Measurements from ENCODE around the gene RMDN3. TPM values are rescaled to one million over a fixed set of nuclear protein-coding genes. Genes with fewer than 3 reads are reported as not detected.

RMDN3 gene
- total and polyA plus RNA-seq, 9 of the 15 experiments (the other 6 are each of a cell fraction or from before 2014, with no cell fraction given) = 8.1 to 38.2 (median 25.9) TPM

GRCh38 chr15:40754883-40755811 is at the start of gene RMDN3 (continued):
- TF ChIP-seq HDAC2 (IDR thresholded peaks at IDR 0.05) (0 out of 2 replicates have a peak, but pooled peaks have one; percentile 36), KLF1 (tag; IDR thresholded peaks at IDR 0.05) (no peak), GTF3C2 (IDR thresholded peaks at IDR 0.05; ENCODE audit: borderline replicate concordance, extremely low read depth, insufficient read length) (no peak), HINFP (tag; conservative IDR thresholded peaks at IDR 0.05; ENCODE audit: low read depth) (peak; percentile 95), ID3 (CRISPR knock-in tag; IDR thresholded peaks at IDR 0.05) (no peak), ID3 (tag; IDR thresholded peaks at IDR 0.05) (no peak), JUND (IDR thresholded peaks at IDR 0.05; ENCODE audit: borderline replicate concordance, low read depth, low read length) (peak; percentile 78), JUND (tag; IDR thresholded peaks at IDR 0.05; ENCODE audit: borderline replicate concordance, low read depth, low read length) (no peak; the same call in 2 of the 3 replicates), L3MBTL2 (IDR thresholded peaks at IDR 0.05) (peak; percentile 79), GTF2F1 (IDR thresholded peaks at IDR 0.05; ENCODE audit: low read depth, low read length) (no peak), AFF4 (CRISPR knock-in tag; IDR thresholded peaks at IDR 0.05) (no peak), NR0B1 (IDR thresholded peaks at IDR 0.05; ENCODE audit: partially characterized antibody) (no peak), GATAD2B (IDR thresholded peaks at IDR 0.05; ENCODE audit: borderline replicate concordance) (no peak), ZNF766 (CRISPR knock-in tag; conservative IDR thresholded peaks at IDR 0.05) (no peak; the same call in 1 of the 2 replicates), SAFB (IDR thresholded peaks at IDR 0.05; ENCODE audit: borderline replicate concordance, low read depth, low read length) (no peak), ZC3H11A (IDR thresholded peaks at IDR 0.05; ENCODE audit: low read depth, low read length) (no peak)

Data from K562 (cell line).